IPS DF 4.7 (cell line): ENCODE data around the gene TIMM50.
"Not testable (repeated sequence)": the region's sequence is repeated elsewhere in the genome, so short reads cannot be mapped to it uniquely, and the experiment has no call there.

Experiments used
- DNase-seq: peaks from one replicate; pipeline ENCODE4 v3.0.0-alpha.2; 2013; ENCODE audit warnings: low spot score; ENCODE audit errors: extremely low read depth

The TIMM50 gene

DNA sequence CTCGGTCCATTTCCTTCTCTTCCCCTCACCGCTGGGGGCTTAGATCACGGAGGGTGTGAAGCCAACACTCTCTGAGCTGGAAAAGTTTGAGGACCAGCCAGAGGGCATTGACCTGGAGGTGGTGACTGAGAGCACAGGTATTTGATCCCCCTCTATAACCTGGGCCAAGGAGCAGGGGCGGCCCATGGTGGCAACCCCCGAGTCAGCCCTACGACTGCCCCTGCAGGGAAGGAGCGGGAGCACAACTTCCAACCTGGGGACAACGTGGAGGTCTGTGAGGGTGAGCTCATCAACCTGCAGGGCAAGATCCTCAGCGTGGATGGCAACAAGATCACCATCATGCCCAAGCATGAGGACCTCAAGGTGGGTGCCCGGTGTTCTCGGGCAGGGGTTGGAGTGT lies 11.6 kb upstream of the TIMM50 start:
- DNase-seq = no peak

DNA sequence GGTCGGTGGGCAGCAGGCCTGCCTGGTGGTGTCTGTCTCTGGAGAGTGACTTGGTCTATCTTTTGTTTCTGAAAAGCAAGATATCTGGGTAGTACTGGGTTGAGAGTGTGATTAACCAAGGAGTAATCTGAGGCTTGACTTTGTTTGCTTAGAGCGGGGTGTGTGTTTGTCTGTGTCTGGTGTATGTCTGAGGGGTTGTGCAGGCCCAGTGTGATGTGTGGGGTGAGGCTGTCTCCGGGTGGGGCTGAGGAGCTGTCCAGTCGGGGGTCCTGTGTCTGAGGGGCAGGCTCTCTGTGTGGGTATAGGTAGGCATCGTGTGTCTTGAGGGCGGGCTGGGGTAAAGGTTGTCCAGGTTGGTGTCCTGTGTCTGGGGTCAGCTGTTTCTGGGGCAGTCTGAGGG lies 11.1 kb upstream of the TIMM50 start:
- DNase-seq = no peak

DNA sequence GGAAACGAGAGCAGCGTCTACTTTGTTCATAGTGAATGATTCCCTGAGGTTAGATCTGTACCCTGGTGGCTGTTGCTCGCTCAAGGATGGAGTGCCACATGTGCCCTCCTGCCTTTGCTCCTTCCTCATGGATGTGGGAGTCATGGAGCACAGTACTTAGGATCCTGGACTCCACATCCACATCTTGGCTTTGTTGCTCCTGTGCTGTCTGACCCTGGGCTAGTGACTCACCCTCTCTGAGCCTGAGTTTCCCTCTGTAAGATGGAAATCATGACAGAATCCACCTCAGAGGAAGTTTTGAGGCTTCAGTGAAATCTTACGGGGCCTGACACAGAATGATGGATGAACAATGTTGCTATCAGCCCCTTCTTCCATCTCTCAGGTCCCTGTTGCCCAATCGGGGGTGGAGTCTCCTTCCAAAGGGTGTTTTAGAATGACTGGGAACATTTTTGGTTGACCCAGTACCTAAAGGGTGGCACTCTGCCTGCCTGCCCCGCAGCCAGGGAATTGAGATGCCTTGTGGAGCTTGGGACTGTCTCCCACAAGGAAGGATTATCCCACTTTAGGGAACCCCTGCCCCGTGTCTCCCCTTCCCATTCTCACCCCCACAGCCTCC lies 9.8 kb upstream of the TIMM50 start:
- DNase-seq = no peak

DNA sequence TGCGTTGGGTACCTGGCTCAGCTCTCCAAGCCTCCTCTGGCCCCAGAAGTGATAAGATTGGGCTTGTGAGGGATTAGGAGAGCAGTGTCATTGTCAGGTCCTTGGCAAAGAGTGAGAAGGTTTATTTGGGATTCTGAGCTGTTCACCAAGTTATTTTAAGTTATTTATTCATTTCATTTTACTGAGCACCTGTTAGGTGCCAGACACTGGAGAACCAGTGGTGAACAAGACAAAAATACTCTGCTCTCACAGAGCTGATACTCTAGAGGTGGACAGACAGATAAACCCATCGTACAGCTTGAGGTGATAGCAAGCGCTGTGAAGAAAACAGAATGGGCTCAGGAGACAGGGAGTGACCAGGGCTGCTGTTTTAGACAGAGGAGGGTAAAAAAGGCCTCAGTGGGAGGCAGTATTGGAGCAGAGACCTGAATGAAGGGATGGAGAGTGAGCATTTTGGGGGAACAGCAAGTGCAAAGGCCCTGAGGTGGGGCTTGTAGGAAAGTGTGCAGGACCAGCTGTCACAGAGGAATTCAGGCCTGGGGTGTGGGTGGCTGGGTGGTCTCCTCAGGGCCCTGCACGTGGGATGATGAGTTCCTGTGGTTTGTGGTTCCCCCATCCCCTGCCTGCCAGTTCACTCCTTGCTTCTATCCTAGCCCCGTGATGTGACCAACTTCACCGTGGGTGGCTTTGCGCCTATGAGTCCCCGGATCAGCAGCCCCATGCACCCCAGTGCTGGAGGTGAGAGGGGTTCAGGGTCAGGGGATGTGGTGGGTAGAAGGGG lies 8.7 kb upstream of the TIMM50 start:
- no peak for DNase-seq

- DNase-seq = no peak
These were observed 7.7 kb upstream of the TIMM50 start for GRCh38 chr19:39472746-39473442.

- no peak for DNase-seq
These were observed 7.1 kb upstream of the TIMM50 start for GRCh38 chr19:39473443-39473960.

- no peak for DNase-seq
These were observed 6.5 kb upstream of the TIMM50 start for GRCh38 chr19:39474139-39474620.

GRCh38 chr19:39475748-39476147 lies 4.9 kb upstream of the TIMM50 start:
- no peak for DNase-seq

DNA sequence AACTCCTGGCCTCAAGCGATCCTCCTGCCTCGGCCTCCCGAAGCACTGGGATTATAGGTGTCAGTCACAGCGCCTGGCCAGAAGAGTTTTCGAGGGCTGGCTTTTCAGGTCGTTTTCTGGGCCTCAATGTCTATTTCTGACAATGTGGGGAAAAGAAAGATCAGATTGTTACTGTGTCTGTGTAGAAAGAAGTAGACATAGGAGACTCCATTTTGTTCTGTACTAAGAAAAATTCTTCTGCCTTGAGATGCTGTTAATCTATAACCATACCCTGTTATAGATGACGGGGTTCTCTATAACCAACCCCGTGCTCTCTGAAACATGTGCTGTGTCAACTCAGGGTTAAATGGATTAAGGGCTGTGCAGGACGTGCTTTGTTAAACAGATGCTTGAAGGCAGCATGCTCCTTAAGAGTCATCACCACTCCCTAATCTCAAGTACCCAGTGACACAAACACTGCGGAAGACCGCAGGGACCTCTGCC lies 1.3 kb upstream of the TIMM50 start:
- DNase-seq = not testable (repeated sequence)

- no peak for DNase-seq
These were observed 722 bp upstream of the TIMM50 start for GRCh38 chr19:39479916-39480315.

DNA sequence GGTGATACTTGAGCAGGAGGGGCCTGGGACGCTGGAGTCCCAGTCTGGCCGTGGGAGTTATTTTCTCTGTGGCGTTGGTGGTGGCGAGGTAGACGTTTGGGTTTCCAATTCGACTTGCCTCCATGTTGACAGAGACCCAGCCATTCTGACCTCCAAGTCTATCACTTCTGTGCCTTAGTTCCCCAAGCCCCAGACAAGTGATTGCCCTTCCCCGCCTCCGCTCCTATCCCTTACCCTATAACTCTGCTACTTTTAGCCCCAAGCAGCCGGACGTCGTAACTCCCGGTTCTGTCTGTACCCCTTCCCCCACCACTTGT lies 549 bp downstream of the TIMM50 start:
- DNase-seq = no peak

GRCh38 chr19:39481676-39482075 lies 1.0 kb downstream of the TIMM50 start:
- no peak for DNase-seq

GRCh38 chr19:39483141-39483540 lies 2.5 kb downstream of the TIMM50 start:
- DNase-seq = no peak

GRCh38 chr19:39489756-39490155 lies 9.1 kb downstream of the TIMM50 start:
- no peak for DNase-seq

DNA sequence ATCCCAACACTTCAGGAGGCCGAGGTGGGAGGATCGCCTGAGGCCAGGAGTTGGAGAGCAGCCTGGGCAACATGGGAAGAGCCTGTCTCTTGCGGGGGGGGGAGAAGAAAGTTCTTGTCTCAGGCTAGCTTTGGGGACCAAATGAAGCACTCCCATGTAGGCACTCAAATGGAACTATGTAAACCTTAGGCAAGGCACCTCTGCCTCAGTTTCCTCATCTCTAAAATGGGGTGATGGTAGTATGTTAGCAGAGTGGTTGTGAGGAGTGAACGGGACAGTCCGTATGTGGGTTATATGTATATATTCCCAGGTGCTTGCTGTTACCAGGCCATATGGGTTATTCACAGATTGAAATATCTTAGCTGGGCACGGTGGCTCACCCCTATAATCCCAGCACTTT lies 11.6 kb downstream of the TIMM50 start:
- DNase-seq = no peak

GRCh38 chr19:39492788-39493187 lies 12.2 kb downstream of the TIMM50 start:
- DNase-seq = no peak

GRCh38 chr19:39494661-39495060 lies 14.0 kb downstream of the TIMM50 start:
- no peak for DNase-seq

- no peak for DNase-seq
These were observed 15.4 kb downstream of the TIMM50 start for GRCh38 chr19:39496063-39496462.

GRCh38 chr19:39497701-39497995 lies 17.0 kb downstream of the TIMM50 start:
- DNase-seq = no peak

DNA sequence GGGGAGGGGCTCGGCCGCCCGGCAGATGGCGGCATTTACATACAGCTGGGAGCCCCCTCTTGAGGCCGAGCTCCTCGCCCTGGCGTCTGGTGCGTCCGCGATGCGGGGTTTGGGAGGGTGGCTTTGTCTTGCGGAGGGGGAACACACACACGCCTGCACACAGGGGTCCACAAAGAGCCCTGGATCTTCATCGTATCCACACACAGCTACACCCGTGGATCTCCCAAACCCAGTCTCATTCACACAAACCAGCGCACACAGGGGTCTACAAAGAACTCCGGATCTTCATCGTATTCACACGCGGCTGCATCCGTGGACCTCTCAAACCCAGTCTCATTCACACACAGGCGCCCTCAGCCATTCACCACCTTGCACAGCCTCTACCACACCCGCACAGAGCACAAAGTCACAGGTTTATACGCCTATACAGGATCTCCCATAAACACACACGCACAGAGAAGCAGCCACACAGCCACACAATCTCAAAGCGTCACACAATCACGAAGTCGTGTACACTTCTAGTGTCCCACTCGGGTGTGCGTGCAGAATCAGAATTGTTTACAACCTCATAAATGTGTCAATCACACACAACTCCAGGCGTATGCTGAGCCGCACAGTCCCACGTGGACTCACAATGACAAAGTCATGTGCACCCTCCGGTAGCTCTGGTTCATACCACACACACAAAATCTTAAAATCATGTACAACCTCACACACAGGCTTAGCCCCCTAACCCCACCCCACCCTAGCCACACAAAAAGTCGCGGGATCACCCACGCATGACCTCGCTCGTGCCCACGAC lies 17.6 kb downstream of the TIMM50 start:
- no peak for DNase-seq

DNA sequence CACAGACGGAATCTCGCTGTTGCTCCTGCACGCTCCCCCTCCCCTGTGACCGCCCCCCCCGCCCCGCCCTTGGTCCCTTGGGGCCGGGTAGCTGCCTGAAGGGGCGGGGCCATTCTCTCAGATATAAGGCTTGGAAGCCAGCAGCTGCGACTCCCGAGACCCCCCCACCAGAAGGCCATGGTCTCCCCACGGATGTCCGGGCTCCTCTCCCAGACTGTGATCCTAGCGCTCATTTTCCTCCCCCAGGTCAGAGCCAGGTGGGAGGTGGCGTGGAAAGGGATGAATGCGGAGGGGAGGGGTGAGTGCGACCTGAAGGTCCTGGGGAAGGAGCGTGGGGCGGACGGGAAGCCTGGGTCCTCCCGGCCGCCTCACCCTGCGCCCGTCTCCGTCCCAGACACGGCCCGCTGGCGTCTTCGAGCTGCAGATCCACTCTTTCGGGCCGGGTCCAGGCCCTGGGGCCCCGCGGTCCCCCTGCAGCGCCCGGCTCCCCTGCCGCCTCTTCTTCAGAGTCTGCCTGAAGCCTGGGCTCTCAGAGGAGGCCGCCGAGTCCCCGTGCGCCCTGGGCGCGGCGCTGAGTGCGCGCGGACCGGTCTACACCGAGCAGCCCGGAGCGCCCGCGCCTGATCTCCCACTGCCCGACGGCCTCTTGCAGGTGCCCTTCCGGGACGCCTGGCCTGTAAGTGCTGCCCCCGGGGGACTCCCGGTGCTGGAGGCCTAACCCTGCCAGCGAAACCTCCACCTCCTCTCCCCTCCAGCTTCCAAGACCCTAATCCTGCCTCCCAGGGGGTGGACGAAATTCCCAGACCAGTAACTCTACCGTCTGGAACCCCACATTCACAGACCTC lies 18.4 kb downstream of the TIMM50 start, which contains the start of gene DLL3:
DLL3 (plus strand) TSS at position 150 of the 845 bp plus-strand sequence; CDS start at position 178, 28 bp downstream.
- no peak for DNase-seq
